K562 (cell line): ENCODE data around the gene SLC3A2. TPM values are rescaled to one million over a fixed set of nuclear protein-coding genes. Genes with fewer than 3 reads are reported as not detected.
A peak's percentile ranks its signal among the peaks of the same experiment; 100 is the strongest.

Experiments used
- ELF2 ChIP-seq: fragments of 250-450 bp; sonication (Bioruptor Pico); IDR thresholded peaks from 2 replicates; pipeline ENCODE4 v1.5.0; 2021; ENCODE audit warnings: mild to moderate bottlenecking
- FOS ChIP-seq: IDR thresholded peaks from 3 replicates; pipeline ENCODE4 v1.6.1; 2011; ENCODE audit not compliant: insufficient read length; ENCODE audit errors: extremely low read depth
- KLF6 ChIP-seq: fragments of 250-450 bp; sonication (Bioruptor Pico); IDR thresholded peaks from 2 replicates; pipeline ENCODE4 v1.4.0; 2020; ENCODE audit warnings: mild to moderate bottlenecking, moderate library complexity, borderline replicate concordance
- MLX ChIP-seq, 2 experiments: fragments of 450-650 bp in 1 of 2; sonication (generic) in 1 of 2; formaldehyde crosslinking; conservative IDR thresholded peaks; 2 replicates each; pipeline versions ENCODE4 v1.4.0 to v1.8.1; 2020 to 2022; ENCODE audit warnings: mild to moderate bottlenecking in 1 of 2, missing genetic modification reagents in 1 of 2
- NCOA4 ChIP-seq: fragments of 450-650 bp; IDR thresholded peaks from 2 replicates; pipeline ENCODE4 v1.6.1; 2018; ENCODE audit warnings: mild to moderate bottlenecking; ENCODE audit not compliant: partially characterized antibody
- RBM14 ChIP-seq: fragments of 200-400 bp; formaldehyde crosslinking; IDR thresholded peaks from 2 replicates; pipeline ENCODE4 v1.6.1; 2018; ENCODE audit warnings: low read depth, mild to moderate bottlenecking, low read length, moderate library complexity, borderline replicate concordance; ENCODE audit not compliant: insufficient read depth
- TBL1XR1 ChIP-seq, 2 experiments: IDR thresholded peaks; 2 replicates each; pipeline ENCODE4 v1.6.1; 2012; ENCODE audit warnings: improper control_type of control experiment in 2 of 2, low read length in 2 of 2, mild to moderate bottlenecking in 1 of 2
- YBX1 ChIP-seq: fragments of 450-650 bp; IDR thresholded peaks from 2 replicates; pipeline ENCODE4 v1.7.1; 2016; ENCODE audit warnings: mild to moderate bottlenecking
- ZKSCAN8 ChIP-seq: fragments of 200-800 bp; sonication (Bioruptor generic); IDR thresholded peaks from 2 replicates; pipeline ENCODE4 v1.6.1; 2016; ENCODE audit warnings: missing genetic modification characterization, missing compliant biosample characterization
- ZNF778 ChIP-seq: fragments of 450-650 bp; formaldehyde crosslinking; IDR thresholded peaks from 2 replicates; pipeline ENCODE4 v1.4.0; 2020; ENCODE audit warnings: mild to moderate bottlenecking, moderate library complexity
- polyA plus RNA-seq, 8 experiments: library from polyadenylated mRNA; depleted of rRNA in 4 of 8; stranded (reverse) in 5 of 8; unstranded in 3 of 8; fragments of >200 nt; fragmentation: Nextera tagmentation in 2 of 8; fragmentation: Illumina TruSeq in 1 of 8; extraction: Ambion mirVana in 2 of 8; extraction: Trizol in 1 of 8; gene quantifications; 2 replicates each; pipeline versions ENCODE4 v1.2.1 to v1.2.3, GENCODE V29; 2011 to 2014; ENCODE audit warnings: inconsistent platforms in 1 of 8, missing spikeins in 1 of 8
- total RNA-seq, 7 experiments: library from RNA; depleted of rRNA in 6 of 7; stranded (reverse); fragments of >200 nt in 6 of 7; fragmentation: Illumina TruSeq in 2 of 7; extraction: Trizol in 2 of 7; gene quantifications; 2 replicates each; pipeline versions ENCODE4 v1.2.1 to v1.2.3, GENCODE V29; 2011 to 2021; ENCODE audit warnings: low replicate concordance in 1 of 7
- TF ChIP-seq, protein P1 (sequence below): fragments of 450-650 bp; formaldehyde crosslinking; IDR thresholded peaks from 2 replicates; pipeline ENCODE4 v1.4.0; 2022; ENCODE audit warnings: mild to moderate bottlenecking, moderate library complexity
- TF ChIP-seq, protein P2 (sequence below): fragments of 200-400 bp; formaldehyde crosslinking; IDR thresholded peaks from 2 replicates; pipeline ENCODE4 v1.6.1; 2017; ENCODE audit warnings: mild to moderate bottlenecking, low read depth, low read length, moderate library complexity
- TF ChIP-seq, protein P3 (sequence below): fragments of 450-650 bp; IDR thresholded peaks from 2 replicates; pipeline ENCODE4 v1.6.1; 2017; ENCODE audit warnings: mild to moderate bottlenecking, moderate library complexity
- TF ChIP-seq, protein P4 (sequence below), 3 experiments: fragments of 200-800 bp in 1 of 3; fragments of 250-450 bp in 1 of 3; fragments of 450-650 bp in 1 of 3; sonication (Bioruptor Pico) in 1 of 3; sonication (Bioruptor generic) in 1 of 3; formaldehyde crosslinking in 1 of 3; IDR thresholded peaks; 2 replicates each; pipeline versions ENCODE4 v1.6.1 to v1.8.0; 2016 to 2022; ENCODE audit warnings: mild to moderate bottlenecking in 2 of 3, missing genetic modification characterization in 2 of 3, missing compliant biosample characterization in 1 of 3, moderate library complexity in 1 of 3
- TF ChIP-seq, protein P5 (sequence below): fragments of 450-650 bp; formaldehyde crosslinking; IDR thresholded peaks from 2 replicates; pipeline ENCODE4 v1.4.0; 2020; ENCODE audit warnings: mild to moderate bottlenecking, mixed read lengths

SLC3A2 gene
- total and polyA plus RNA-seq, 9 of the 15 experiments (the other 6 are each of a cell fraction or from before 2014, with no cell fraction given), result 20.0 to 296 (median 214) TPM

- TF ChIP-seq ZNF778 (CRISPR knock-in tag) (peak; percentile 97), ELF2 (CRISPR knock-in tag) (peak; percentile 99), TBL1XR1 (IDR thresholded peaks at IDR 0.05; ENCODE audit: low read length in 2 of 2) (peak; percentile 86 to 95), KLF6 (CRISPR knock-in tag) (peak; percentile 93), FOS (no peak), YBX1 (no peak), NCOA4 (peak; percentile 99), ZKSCAN8 (CRISPR knock-in tag) (peak; percentile 77; the same call in 1 of the 2 replicates), RBM14 (no peak), MLX (CRISPR knock-in tag; conservative IDR thresholded peaks at IDR 0.05) (peak; percentile 82 to 100; a peak in 3 of 4 replicates)
- TF ChIP-seq, protein P1, sequence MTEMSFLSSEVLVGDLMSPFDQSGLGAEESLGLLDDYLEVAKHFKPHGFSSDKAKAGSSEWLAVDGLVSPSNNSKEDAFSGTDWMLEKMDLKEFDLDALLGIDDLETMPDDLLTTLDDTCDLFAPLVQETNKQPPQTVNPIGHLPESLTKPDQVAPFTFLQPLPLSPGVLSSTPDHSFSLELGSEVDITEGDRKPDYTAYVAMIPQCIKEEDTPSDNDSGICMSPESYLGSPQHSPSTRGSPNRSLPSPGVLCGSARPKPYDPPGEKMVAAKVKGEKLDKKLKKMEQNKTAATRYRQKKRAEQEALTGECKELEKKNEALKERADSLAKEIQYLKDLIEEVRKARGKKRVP, result peak; percentile 99
- TF ChIP-seq, protein P2, sequence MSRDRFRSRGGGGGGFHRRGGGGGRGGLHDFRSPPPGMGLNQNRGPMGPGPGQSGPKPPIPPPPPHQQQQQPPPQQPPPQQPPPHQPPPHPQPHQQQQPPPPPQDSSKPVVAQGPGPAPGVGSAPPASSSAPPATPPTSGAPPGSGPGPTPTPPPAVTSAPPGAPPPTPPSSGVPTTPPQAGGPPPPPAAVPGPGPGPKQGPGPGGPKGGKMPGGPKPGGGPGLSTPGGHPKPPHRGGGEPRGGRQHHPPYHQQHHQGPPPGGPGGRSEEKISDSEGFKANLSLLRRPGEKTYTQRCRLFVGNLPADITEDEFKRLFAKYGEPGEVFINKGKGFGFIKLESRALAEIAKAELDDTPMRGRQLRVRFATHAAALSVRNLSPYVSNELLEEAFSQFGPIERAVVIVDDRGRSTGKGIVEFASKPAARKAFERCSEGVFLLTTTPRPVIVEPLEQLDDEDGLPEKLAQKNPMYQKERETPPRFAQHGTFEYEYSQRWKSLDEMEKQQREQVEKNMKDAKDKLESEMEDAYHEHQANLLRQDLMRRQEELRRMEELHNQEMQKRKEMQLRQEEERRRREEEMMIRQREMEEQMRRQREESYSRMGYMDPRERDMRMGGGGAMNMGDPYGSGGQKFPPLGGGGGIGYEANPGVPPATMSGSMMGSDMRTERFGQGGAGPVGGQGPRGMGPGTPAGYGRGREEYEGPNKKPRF, result peak; percentile 3; the same call in 1 of the 2 replicates
- TF ChIP-seq, protein P3, sequence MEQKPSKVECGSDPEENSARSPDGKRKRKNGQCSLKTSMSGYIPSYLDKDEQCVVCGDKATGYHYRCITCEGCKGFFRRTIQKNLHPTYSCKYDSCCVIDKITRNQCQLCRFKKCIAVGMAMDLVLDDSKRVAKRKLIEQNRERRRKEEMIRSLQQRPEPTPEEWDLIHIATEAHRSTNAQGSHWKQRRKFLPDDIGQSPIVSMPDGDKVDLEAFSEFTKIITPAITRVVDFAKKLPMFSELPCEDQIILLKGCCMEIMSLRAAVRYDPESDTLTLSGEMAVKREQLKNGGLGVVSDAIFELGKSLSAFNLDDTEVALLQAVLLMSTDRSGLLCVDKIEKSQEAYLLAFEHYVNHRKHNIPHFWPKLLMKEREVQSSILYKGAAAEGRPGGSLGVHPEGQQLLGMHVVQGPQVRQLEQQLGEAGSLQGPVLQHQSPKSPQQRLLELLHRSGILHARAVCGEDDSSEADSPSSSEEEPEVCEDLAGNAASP, result no peak
- TF ChIP-seq, protein P4, sequence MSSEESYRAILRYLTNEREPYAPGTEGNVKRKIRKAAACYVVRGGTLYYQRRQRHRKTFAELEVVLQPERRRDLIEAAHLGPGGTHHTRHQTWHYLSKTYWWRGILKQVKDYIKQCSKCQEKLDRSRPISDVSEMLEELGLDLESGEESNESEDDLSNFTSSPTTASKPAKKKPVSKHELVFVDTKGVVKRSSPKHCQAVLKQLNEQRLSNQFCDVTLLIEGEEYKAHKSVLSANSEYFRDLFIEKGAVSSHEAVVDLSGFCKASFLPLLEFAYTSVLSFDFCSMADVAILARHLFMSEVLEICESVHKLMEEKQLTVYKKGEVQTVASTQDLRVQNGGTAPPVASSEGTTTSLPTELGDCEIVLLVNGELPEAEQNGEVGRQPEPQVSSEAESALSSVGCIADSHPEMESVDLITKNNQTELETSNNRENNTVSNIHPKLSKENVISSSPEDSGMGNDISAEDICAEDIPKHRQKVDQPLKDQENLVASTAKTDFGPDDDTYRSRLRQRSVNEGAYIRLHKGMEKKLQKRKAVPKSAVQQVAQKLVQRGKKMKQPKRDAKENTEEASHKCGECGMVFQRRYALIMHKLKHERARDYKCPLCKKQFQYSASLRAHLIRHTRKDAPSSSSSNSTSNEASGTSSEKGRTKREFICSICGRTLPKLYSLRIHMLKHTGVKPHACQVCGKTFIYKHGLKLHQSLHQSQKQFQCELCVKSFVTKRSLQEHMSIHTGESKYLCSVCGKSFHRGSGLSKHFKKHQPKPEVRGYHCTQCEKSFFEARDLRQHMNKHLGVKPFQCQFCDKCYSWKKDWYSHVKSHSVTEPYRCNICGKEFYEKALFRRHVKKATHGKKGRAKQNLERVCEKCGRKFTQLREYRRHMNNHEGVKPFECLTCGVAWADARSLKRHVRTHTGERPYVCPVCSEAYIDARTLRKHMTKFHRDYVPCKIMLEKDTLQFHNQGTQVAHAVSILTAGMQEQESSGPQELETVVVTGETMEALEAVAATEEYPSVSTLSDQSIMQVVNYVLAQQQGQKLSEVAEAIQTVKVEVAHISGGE (CRISPR knock-in tag; IDR thresholded peaks at IDR 0.05), result peak; percentile 71 to 89 (median 76); a peak in 5 of 6 replicates
- TF ChIP-seq, protein P5, sequence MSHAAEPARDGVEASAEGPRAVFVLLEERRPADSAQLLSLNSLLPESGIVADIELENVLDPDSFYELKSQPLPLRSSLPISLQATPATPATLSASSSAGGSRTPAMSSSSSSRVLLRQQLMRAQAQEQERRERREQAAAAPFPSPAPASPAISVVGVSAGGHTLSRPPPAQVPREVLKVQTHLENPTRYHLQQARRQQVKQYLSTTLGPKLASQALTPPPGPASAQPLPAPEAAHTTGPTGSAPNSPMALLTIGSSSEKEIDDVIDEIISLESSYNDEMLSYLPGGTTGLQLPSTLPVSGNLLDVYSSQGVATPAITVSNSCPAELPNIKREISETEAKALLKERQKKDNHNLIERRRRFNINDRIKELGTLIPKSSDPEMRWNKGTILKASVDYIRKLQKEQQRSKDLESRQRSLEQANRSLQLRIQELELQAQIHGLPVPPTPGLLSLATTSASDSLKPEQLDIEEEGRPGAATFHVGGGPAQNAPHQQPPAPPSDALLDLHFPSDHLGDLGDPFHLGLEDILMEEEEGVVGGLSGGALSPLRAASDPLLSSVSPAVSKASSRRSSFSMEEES (CRISPR knock-in tag), result peak; percentile 91
Measured at GRCh38 chr11:62841361-62842170, 39.1 kb upstream of the SLC3A2 start (continued).
